ENCODE measurements around the gene TMEM109. TPM values are rescaled to one million over a fixed set of nuclear protein-coding genes. Genes with fewer than 3 reads are reported as not detected.
A peak's percentile ranks its signal among the peaks of the same experiment; 100 is the strongest.

TMEM109 gene
- total RNA-seq, 3 donors from 2014 or later = 77.6 to 112 (median 77.7) TPM

- Histone ChIP-seq H3K36me3 (peaks cover 5% of the 10 kb centered on the region), H3K4me3 (no peak overlapping the region), H3K4me1 (no peaks in the 10 kb centered on the region), H3K27ac (no peak overlapping the region), H3K9me3 (no peaks in the 10 kb centered on the region), H3K27me3 (no peaks in the 10 kb centered on the region)
- no peak for DNase-seq (ENCODE audit: low spot score in 2 of 2)
- intact Hi-C loops (cut with DNase I; ENCODE audit: low total_unique reads) = no loop called here
- TF ChIP-seq POLR2AphosphoS5 (IDR thresholded peaks at IDR 0.05) (no peak), POLR2A (IDR thresholded peaks at IDR 0.05) (no peak), CTCF (IDR thresholded peaks at IDR 0.05) (no peak)
Measured at GRCh38 chr11:60927061-60927592, 13.2 kb downstream of the TMEM109 start.

- no peaks in the 10 kb centered on the region for H3K27me3 ChIP-seq
- H3K36me3 ChIP-seq = peaks cover under 1% of the 10 kb centered on the region
- intact Hi-C loops (cut with DNase I; ENCODE audit: low total_unique reads) = no loop called here
- H3K4me1 ChIP-seq = no peaks in the 10 kb centered on the region
- TF ChIP-seq CTCF (IDR thresholded peaks at IDR 0.05) (peak in 1 of 3 donors; percentile 28), POLR2AphosphoS5 (IDR thresholded peaks at IDR 0.05) (no peak)
- no peaks in the 10 kb centered on the region for H3K9me3 ChIP-seq
- DNase-seq (ENCODE audit: low spot score in 2 of 2) = peak; percentile 36 to 75
- no peak overlapping the region for H3K27ac ChIP-seq
- H3K4me3 ChIP-seq = no peak overlapping the region
Measured at GRCh38 chr11:60927600-60927999, 13.6 kb downstream of the TMEM109 start.

GRCh38 chr11:60928563-60929001 lies 14.6 kb downstream of the TMEM109 start:
- Histone ChIP-seq H3K9me3 (no peaks in the 10 kb centered on the region), H3K4me3 (no peak overlapping the region), H3K27me3 (no peaks in the 10 kb centered on the region), H3K36me3 (no peaks in the 10 kb centered on the region), H3K4me1 (no peaks in the 10 kb centered on the region), H3K27ac (no peak overlapping the region)
- DNase-seq (ENCODE audit: low spot score in 2 of 2) = no peak
- TF ChIP-seq CTCF (IDR thresholded peaks at IDR 0.05) (no peak), POLR2A (IDR thresholded peaks at IDR 0.05) (no peak), POLR2AphosphoS5 (IDR thresholded peaks at IDR 0.05) (no peak)
- intact Hi-C loops (cut with DNase I; ENCODE audit: low total_unique reads) = no loop called here

- intact Hi-C loops (cut with DNase I; ENCODE audit: low total_unique reads) = no loop called here
- no peak for DNase-seq (ENCODE audit: low spot score in 2 of 2)
- H3K4me1 ChIP-seq = no peaks in the 10 kb centered on the region
- no peaks in the 10 kb centered on the region for H3K9me3 ChIP-seq
- H3K27ac ChIP-seq = no peak overlapping the region
- no peak overlapping the region for H3K4me3 ChIP-seq
- H3K27me3 ChIP-seq = no peaks in the 10 kb centered on the region
- no peaks in the 10 kb centered on the region for H3K36me3 ChIP-seq
- TF ChIP-seq POLR2AphosphoS5 (IDR thresholded peaks at IDR 0.05) (no peak), CTCF (IDR thresholded peaks at IDR 0.05) (no peak), POLR2A (IDR thresholded peaks at IDR 0.05) (no peak)
Measured at GRCh38 chr11:60929764-60930163, 15.8 kb downstream of the TMEM109 start.

- Histone ChIP-seq H3K36me3 (no peaks in the 10 kb centered on the region), H3K4me3 (no peak overlapping the region), H3K9me3 (no peaks in the 10 kb centered on the region), H3K27me3 (no peaks in the 10 kb centered on the region), H3K4me1 (no peaks in the 10 kb centered on the region), H3K27ac (no peak overlapping the region)
- no peak for DNase-seq (ENCODE audit: low spot score in 2 of 2)
- intact Hi-C loops (cut with DNase I; ENCODE audit: low total_unique reads) = no loop called here
- TF ChIP-seq CTCF (IDR thresholded peaks at IDR 0.05) = no peak
- no peak for TF ChIP-seq POLR2A (IDR thresholded peaks at IDR 0.05)
- no peak for TF ChIP-seq POLR2AphosphoS5 (IDR thresholded peaks at IDR 0.05)
Measured at GRCh38 chr11:60930394-60930793, 16.4 kb downstream of the TMEM109 start.
